ENCODE data around the gene MAD1L1.

Gene MAD1L1

GRCh38 chr7:2116989-2117591 lies 115.7 kb downstream of the MAD1L1 start:
- DNase-seq (ENCODE audit: low read depth) = no peak

DNA sequence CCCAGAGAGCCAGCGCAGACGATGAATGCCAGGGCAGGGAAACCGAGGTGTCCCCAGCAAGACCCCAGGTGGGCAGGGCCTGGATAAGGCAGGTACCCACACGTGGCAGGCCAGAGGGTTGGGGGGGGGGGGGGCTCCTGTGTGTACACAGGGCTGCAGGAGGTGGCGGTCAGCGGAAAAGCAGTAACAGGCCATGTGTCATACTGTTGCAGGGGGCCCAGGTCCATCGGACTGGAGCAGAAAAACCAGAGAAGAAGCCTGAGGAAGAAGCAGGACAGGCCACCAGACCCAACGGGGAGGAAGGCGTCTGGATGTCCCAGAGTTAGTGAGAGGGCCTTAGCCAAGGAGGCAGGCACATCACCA lies 116.3 kb downstream of the MAD1L1 start:
- DNase-seq (ENCODE audit: low read depth) = no peak

DNA sequence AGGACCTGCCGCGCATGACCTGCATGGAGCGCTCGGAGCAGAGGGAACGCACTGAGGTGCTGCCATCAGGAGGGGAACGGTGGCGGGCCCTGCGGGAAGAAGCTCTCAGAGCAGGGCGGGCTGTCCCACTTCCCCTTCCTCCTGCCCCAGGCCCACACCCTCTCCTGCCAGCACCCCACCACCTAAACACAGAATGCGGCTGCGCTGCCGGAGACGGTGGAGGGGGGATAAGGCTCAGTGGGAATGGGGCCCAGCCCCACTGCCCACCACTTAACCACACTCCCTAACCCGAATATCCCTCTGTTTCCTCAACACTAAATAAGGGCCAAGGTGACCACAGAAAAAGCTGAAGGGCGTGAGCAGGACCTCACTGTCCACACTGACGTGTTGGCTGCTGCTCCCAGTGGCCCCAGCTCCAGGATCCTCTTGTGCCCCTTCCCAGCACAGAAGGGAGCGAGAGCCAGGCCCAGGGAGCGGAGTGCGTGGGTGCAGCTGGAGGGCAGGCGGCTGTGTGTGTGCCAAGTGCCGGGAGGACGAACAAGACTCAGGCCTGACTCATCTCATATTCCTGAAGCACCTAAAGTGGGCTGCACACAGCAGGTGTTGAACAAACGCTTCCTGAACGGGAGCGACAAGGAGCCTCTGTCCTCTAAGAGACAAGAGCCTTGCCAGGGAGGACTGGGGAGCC lies 116.8 kb downstream of the MAD1L1 start:
- no peak for DNase-seq (ENCODE audit: low read depth)

GRCh38 chr7:2114926-2115759 lies 117.6 kb downstream of the MAD1L1 start:
- DNase-seq (ENCODE audit: low read depth) = no peak

- DNase-seq (ENCODE audit: low read depth) = no peak
Observed at GRCh38 chr7:2114052-2114451, 118.7 kb downstream of the MAD1L1 start.

DNA sequence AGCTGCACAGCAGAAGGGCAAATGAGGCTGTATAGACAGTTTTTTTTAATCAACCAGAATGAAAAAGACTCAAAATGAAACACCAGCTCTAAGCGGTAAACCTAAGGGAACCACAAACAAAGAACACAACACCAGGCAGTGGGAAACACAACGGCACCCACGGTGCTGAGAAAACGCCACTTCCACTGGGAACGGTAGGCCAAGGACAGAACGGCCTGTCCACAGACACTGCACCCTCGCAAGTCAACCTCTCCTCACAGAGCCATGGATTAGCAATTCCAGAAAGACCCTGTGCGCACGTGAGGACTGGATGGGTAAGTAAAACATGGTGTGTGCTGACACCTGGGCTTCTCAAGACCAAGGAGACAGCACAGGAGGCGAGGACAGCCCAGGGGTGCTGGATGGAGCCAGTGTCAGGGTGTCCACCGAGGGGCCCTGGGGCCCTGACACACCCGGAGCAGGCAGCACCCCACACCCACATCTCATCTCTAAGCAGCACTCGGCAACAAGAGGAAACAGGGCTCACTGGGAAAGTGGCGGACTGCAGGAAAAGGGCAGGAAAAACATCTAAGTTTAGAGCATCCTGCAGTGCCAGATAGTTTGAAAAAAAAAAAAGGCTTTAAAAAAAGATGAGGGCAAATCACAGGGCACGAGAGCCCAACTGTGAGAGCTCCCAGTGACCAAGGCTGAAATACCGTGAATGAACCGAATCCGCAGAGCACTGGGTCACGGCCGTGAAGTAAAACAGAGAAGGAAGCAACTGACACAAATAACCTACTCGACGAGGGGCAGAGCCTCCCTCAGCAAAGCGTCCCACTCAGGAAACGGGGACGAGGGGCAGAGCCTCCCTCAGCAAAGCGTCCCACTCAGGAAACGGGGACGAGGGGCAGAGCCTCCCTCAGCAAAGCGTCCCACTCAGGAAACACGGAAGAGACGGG lies 120.2 kb downstream of the MAD1L1 start:
- no peak for DNase-seq (ENCODE audit: low read depth)

DNA sequence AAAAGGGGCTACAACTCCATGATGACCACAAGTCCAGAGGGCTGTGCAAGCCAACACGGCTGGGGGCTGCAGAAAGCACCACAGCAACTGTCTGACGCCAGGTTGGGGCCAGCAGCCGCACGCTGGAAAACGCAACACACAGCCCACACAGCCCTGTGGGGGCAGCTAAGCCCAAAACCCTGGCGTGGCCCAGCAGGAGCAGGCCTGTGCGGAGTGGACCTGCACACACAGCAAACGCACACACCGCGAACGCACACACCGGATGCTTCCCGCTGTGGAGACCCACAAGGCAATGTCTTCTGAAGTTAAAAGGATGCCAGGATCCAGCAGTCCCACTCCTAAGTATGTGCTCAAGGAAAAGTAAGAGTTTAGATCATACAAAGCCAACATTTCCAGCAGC lies 121.2 kb downstream of the MAD1L1 start:
- no peak for DNase-seq (ENCODE audit: low read depth)

DNA sequence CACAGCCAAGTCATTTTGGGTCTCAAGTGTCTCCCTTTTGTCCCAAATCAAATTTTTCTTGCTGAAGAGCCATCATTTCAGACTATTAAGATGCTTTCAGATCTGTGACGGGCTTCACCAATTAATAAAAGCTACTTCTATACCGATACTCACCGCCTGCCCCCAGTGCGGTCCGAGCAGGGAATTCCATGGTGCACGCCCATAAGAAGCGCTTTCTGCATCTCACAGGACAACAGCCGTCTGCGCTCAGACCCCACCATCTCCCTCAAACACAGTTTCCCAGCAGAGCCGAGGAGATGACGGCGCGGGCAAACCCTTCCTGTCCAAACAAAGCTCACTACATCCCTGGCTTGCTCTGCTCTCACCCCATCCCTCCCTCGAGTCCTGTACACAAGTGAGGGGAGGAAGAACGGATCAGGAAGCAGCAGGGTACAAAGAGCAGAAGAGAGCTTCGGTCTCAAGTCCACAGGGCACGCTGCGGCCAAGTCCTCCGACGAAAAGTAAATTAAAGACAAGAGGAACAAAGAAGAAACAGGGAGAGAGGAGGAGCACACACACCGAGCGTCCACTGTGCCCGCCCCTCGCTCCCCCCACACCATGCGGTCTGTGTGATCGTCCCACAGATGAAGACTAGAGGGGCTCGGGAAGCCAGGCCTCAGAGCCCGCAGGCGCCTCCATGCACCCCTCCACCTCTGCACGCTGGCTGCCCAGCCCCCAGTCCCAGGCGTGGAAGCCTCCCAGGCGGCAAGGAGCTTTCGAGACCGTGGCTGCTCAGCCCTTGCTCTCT lies 121.9 kb downstream of the MAD1L1 start:
- no peak for DNase-seq (ENCODE audit: low read depth)

DNA sequence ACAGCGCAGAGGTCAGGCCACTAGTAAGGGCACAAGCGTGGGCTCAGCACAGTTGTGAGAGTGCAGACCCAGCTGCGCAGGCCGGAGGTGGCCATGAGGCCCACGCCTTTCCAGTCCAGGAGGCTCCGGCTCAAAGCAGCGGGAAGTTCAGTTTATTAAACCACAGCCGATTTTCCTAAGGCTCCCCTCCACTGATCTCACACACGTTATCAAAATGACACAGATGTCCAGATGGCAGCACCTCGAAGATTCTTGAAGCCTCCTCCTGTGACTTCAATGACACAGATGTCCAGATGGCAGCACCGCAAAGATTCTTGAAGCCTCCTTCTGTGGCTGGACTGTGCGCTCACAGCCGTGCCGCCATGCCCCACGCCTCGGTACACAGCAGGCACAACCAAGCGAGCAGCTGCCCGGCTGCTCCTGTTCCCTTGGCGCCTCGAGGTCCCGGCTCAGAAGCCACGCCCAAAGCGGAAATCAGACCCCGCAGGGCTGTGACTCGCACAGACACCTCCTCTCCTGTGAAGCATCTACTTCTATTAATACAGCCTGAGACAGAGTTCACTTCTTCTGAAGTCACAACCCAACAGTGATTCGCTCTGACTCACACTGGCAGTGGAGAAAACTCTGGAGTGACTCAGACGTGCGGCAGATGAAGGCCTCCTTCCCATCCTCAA lies 122.7 kb downstream of the MAD1L1 start:
- DNase-seq (ENCODE audit: low read depth) = peak; percentile 75

- DNase-seq (ENCODE audit: low read depth) = no peak
Observed at GRCh38 chr7:2109251-2109872, 123.4 kb downstream of the MAD1L1 start.

DNA sequence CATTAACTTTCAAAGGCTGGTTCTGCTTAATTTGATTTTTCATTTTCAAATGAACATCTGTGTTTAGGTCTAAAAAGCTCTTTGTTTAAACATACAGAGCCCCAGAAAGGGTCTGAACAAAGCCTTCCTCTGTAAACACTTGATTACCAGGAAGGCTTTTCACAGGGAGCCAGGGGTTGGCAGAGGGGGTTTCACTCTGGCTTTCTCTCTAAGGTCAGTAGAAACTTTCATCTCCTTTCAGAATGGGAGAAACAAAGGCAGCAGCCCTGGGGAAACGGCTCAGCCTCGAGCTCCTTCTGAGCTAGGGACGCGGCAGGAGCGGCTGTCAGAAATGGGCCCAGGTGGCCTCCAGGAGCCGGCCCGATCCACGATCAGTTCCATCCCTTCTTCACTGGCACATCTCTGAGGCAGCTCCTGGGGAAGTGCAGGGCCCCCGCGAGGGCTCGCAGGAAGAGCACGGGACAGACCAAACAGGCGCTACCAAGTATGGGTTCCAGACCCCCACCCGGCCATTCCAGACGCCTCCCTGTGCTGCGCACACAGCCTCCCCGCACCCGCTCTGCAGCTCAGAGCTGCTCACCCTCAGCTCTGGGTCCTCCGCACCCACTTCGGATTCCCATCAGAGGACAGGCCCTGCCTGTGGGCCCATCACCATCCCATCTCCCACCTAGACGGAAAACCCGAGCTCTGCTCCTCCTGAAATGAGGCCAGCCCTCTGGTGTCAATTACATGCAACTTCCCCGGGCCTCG lies 124.1 kb downstream of the MAD1L1 start:
- DNase-seq (ENCODE audit: low read depth) = no peak

GRCh38 chr7:2108071-2108455 lies 124.7 kb downstream of the MAD1L1 start:
- no peak for DNase-seq (ENCODE audit: low read depth)

DNA sequence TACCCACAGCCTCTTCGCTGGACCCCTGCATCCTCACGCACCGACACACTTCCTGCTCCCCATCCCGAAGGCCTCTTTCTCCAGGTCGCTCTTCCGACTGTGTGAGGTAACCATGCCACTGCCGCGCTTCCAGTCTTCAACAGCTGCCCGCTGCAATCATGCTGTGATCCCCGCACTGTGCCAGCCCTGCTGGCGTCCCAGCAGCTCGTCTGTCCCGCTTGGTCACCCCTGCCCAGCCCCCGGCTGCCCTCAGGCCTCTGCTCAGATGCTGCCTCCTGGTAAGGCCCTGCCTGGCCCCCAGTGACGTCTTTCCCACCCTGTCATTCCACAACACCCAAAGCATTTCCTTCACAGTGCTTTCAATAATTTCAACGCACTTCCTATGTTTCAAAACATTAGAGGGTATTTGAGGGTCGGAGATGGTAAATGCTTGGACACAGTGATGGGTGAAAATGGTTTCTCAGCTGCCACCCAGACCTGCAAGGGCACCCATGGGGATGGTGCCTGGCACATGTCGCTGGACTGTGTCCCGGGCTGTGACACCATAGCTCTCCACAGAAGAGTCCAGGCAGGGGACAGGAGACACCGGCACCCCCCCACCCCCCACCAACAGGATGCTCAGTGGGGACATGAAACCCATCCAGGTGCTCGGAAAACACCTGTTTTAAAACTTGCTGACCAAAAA lies 125.2 kb downstream of the MAD1L1 start:
- DNase-seq (ENCODE audit: low read depth) = no peak

GRCh38 chr7:2106924-2107323 lies 125.8 kb downstream of the MAD1L1 start:
- DNase-seq (ENCODE audit: low read depth) = no peak

GRCh38 chr7:2106440-2106839 lies 126.3 kb downstream of the MAD1L1 start:
- no peak for DNase-seq (ENCODE audit: low read depth)

DNA sequence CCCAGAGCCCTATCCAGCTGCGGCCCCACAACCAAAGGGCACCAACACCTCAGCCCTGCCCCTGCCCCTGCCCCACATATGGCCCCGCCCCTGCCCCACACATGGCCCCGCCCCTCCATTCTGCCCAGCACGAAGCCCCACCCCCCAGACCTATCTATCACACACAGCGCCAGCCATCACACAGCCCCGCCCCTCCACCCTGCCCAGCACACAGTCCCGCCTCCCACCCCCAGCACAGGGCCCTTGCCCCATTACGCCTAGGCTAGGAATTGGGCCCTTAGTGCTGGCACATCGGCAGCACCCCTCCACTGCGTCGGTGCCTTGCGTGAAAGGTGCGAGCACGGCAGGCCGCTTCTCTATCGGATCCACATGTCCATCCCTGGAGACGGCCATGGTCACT lies 126.8 kb downstream of the MAD1L1 start:
- no peak for DNase-seq (ENCODE audit: low read depth)

DNA sequence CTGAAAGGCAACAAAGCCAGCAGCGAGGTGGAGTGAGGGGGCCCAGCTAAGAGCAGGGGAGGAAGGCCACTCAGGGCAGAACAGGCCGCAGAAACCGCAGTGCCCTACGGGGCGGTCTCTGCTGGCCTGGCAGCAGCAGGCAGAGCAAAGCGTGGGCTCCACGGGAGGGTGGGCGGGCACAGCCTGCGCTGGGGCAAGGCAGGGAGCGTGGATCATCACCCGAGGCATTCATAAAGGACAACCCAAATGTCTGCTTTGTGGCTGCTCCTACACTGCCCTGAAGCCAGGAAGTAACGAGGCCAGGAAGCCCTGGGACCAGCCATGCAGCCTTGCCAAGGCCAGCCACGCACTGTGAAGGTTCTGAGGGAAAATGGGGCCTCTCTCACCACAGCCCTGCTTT lies 127.5 kb downstream of the MAD1L1 start:
- DNase-seq (ENCODE audit: low read depth) = no peak

DNA sequence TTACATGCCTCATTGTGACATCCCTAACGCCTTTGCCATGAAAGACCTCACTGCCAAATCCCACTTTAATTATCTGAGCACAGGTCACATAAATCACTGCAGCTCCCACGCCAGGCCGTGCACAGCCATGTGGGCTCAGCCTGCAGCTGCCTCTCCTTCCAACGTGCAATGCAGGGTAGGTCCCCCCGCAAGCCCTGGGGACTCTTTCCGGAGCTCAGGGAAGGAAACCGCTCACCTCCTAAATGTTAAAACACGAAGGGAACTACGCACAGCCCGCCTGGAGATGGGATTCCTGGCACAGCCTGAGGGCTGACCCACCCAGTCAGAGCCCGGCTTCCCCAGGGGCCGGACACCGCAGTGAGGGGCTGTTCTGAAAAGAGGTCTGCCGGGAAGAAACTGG lies 128.0 kb downstream of the MAD1L1 start:
- no peak for DNase-seq (ENCODE audit: low read depth)

DNA sequence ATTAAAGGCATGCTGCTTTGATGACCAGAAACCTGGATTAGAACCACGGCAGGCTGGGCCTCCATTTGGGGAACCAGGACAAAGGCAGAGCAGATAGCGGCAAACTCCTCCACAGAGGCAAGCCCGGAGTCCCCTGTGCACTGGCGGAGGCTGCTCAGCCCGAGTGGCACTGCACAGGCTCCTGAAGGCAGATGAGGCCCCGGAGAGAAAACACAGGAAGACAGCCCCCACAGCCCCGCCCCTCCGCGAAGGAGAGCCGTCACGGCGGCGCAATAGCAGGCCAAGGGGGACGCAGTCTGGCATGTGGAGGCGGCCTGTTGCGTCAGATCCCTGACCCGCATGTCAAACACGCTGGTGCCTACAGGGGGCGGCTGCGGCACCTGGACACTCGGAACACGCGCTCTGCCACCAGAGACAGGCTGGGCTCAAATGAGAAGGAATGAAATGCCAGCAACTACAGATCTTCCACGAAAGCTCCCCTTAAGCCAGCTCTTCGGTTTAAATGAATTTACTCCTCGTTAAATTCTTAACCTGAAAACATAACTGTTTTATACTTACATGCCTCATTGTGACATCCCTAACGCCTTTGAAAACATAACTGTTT lies 128.5 kb downstream of the MAD1L1 start:
- no peak for DNase-seq (ENCODE audit: low read depth)
